Right lobe of liver (tissue), 6 donors: ENCODE data around the gene ERBB4. TPM values are rescaled to one million over a fixed set of nuclear protein-coding genes. Genes with fewer than 3 reads are reported as not detected.

Experiments used
- ATAC-seq, 4 donors: fragments of 200-7000 bp; cut with Tn5 transposase; one replicate each; pipeline ENCODE4 v1.9.1; 2020; ENCODE audit warnings: mild to moderate bottlenecking in 4 of 4, moderate library complexity in 4 of 4
- DNase-seq, 3 donors: peaks; one replicate each; pipeline ENCODE4 v3.0.0-alpha.2; 2020
- H3K27ac ChIP-seq, 3 donors: fragments of 200-600 bp; one replicate each; pipeline ENCODE4 v1.8.0; 2022
- H3K27me3 ChIP-seq, 2 donors: fragments of 200-600 bp; one replicate each; pipeline ENCODE4 v1.8.0; 2022
- H3K36me3 ChIP-seq, 4 donors: fragments of 200-600 bp; sonication (generic) in 1 of 4; one replicate each; pipeline versions ENCODE4 v1.5.1 to v1.8.0; 2017 to 2022; ENCODE audit warnings: control low read depth in 1 of 4
- H3K4me1 ChIP-seq, 4 donors: fragments of 200-600 bp; sonication (generic) in 1 of 4; one replicate each; pipeline versions ENCODE4 v1.5.1 to v1.8.0; 2017 to 2022; ENCODE audit warnings: control low read depth in 1 of 4
- H3K4me3 ChIP-seq, 3 donors: fragments of 200-600 bp; one replicate each; pipeline ENCODE4 v1.8.0; 2022
- H3K9me3 ChIP-seq, 4 donors: fragments of 200-600 bp; sonication (generic) in 1 of 4; one replicate each; pipeline versions ENCODE4 v1.5.1 to v1.8.0; 2017 to 2022; ENCODE audit warnings: control low read depth in 1 of 4
- CTCF ChIP-seq, 4 donors: fragments of 200-600 bp in 3 of 4; fragments of 450-650 bp in 1 of 4; IDR thresholded peaks; one replicate each; pipeline versions ENCODE4 v1.5.1 to v1.8.0; 2016 to 2022; ENCODE audit warnings: antibody characterized with exemption in 4 of 4, mild to moderate bottlenecking in 2 of 4
- POLR2A ChIP-seq: fragments of 450-650 bp; IDR thresholded peaks from one replicate; pipeline ENCODE4 v1.6.1; 2017; ENCODE audit warnings: antibody characterized with exemption, mild to moderate bottlenecking
- WGBS: methylation state at CpG from one replicate; pipeline ENCODE4 v1.1.6; 2018; ENCODE audit warnings: low coverage, low lambda C conversion rate; ENCODE audit not compliant: insufficient coverage; ENCODE audit errors: missing lambda C conversion rate; 5-methylcytosine and 5-hydroxymethylcytosine counted together
- intact Hi-C, 2 donors: fragments of 100-400 bp; cut with DNase I; formaldehyde crosslinking; loops; one replicate each; pipeline versions ENCODE4 v1.11.2 to v1.14.1; 2022
- total RNA-seq, 6 experiments: library from RNA; depleted of rRNA in 2 of 6; stranded (reverse); fragments of >200 nt in 2 of 6; fragmentation: NEBNext Ultra II Directional in 3 of 6; extraction: Animal tissue kit (Norgen Biotek cat#: 25700) in 3 of 6; gene quantifications; one replicate each; pipeline versions ENCODE4 v1.1.0 to v1.2.4, GENCODE V29; 2016 to 2023
- donor health status: DM: no; HTN: yes; CAD: no.
- donor health status: DM: no; HTN: no; CAD: no.
- donor health status: DM: no; HTN: no; CAD: no.
- donor health status: DM: no; HTN: yes; CAD: no.
- donor health status: DM: no; HTN: yes; CAD: no.

The ERBB4 gene
- total RNA-seq, 6 experiments from 2014 or later, result 0.02 to 0.59 (median 0.08) TPM; not detected in 2

- intact Hi-C loops, result no loop called here
- Histone ChIP-seq H3K4me1 (no peaks in the 10 kb centered on the region), H3K9me3 (no peaks in the 10 kb centered on the region), H3K27me3 (no peaks in the 10 kb centered on the region), H3K36me3 (no peaks in the 10 kb centered on the region), H3K27ac (no peak overlapping the region), H3K4me3 (no peak overlapping the region)
- DNase-seq (no peak), ATAC-seq (no peak)
- TF ChIP-seq CTCF (IDR thresholded peaks at IDR 0.05) (no peak), POLR2A (no peak)
- 8% methylated on average over 3 of the region's 3 CpGs for WGBS
These were observed 364.7 kb downstream of the ERBB4 start for GRCh38 chr2:212173756-212174510.

GRCh38 chr2:212173331-212173730, 365.3 kb downstream of the ERBB4 start:
- WGBS, result 23% methylated on average over 1 of the region's 1 CpG
- intact Hi-C loops, result no loop called here
- no peak for TF ChIP-seq POLR2A
- TF ChIP-seq CTCF (IDR thresholded peaks at IDR 0.05), result no peak
- Histone ChIP-seq H3K4me3 (no peak overlapping the region), H3K4me1 (no peaks in the 10 kb centered on the region), H3K27ac (no peak overlapping the region), H3K36me3 (no peaks in the 10 kb centered on the region), H3K27me3 (no peaks in the 10 kb centered on the region), H3K9me3 (no peaks in the 10 kb centered on the region)
- no peak for ATAC-seq
- DNase-seq, result no peak

GRCh38 chr2:212170382-212170781, 368.2 kb downstream of the ERBB4 start:
- no peak for ATAC-seq
- Histone ChIP-seq H3K9me3 (no peaks in the 10 kb centered on the region), H3K27ac (no peak overlapping the region), H3K4me3 (no peak overlapping the region), H3K27me3 (no peaks in the 10 kb centered on the region), H3K4me1 (no peaks in the 10 kb centered on the region), H3K36me3 (no peaks in the 10 kb centered on the region)
- no CpG with 5 or more reads among the region's 2 CpGs for WGBS
- DNase-seq, result no peak
- intact Hi-C loops, result no loop called here
- TF ChIP-seq CTCF (IDR thresholded peaks at IDR 0.05) (no peak), POLR2A (no peak)

GRCh38 chr2:212158081-212158480, 380.5 kb downstream of the ERBB4 start:
- Histone ChIP-seq H3K9me3 (no peaks in the 10 kb centered on the region), H3K4me3 (no peak overlapping the region), H3K36me3 (no peaks in the 10 kb centered on the region), H3K27ac (no peak overlapping the region), H3K27me3 (no peaks in the 10 kb centered on the region), H3K4me1 (no peaks in the 10 kb centered on the region)
- TF ChIP-seq CTCF (IDR thresholded peaks at IDR 0.05) (no peak), POLR2A (no peak)
- intact Hi-C loops, result no loop called here
- 40% methylated on average over 1 of the region's 1 CpG for WGBS
- no peak for DNase-seq
- no peak for ATAC-seq
